HFF-Myc (cell line): Measurements from ENCODE around the gene ALG12.

Experiments used
- DNase-seq: peaks from one replicate; pipeline ENCODE4 v3.0.0-alpha.2; 2011; ENCODE audit warnings: low read depth; ENCODE audit errors: extremely low read depth
- H3K4me3 ChIP-seq: replicated peaks from 2 replicates; pipeline ENCODE4 v1.5.1; 2011; ENCODE audit warnings: low read depth, mild to moderate bottlenecking, control low read depth, low read length
- TF ChIP-seq, protein P1 (sequence below): IDR thresholded peaks from 2 replicates; pipeline ENCODE4 v1.5.1; 2012; ENCODE audit warnings: mild to moderate bottlenecking, low read depth, low read length, control low read depth; ENCODE audit errors: missing control alignments

Gene ALG12

DNA sequence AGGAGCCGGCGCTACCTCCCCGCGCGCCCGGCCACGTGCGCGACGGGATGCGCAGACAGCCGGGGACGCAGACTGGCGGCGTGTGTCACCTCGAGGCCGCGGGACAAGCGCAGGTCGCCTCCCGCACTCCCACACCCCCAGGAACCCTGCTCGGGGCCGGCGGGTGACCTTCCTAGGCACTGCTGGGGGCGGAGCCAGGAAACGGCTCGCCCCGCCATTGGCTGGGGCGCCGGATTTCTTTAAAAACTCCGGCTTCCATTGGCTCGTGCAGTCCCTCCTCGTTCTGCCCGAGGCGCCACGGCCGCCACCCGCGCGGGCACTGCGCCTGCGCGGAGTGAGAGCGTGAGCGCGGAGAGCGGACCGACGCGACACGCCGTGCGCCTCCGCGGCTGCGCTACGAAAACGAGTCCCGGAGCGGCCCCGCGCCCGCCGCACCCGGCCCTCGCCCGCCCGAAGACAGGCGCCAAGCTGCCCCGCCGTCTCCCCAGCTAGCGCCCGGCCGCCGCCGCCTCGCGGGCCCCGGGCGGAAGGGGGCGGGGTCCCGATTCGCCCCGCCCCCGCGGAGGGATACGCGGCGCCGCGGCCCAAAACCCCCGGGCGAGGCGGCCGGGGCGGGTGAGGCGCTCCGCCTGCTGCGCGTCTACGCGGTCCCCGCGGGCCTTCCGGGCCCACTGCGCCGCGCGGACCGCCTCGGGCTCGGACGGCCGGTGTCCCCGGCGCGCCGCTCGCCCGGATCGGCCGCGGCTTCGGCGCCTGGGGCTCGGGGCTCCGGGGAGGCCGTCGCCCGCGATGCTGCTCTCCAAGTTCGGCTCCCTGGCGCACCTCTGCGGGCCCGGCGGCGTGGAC, 42.1 kb upstream of the ALG12 start, which contains the start of gene PIM3:
TSS of gene PIM3 (plus strand) at position 614 of the 846 bp plus-strand sequence. CDS start at position 790, 176 bp downstream.
- TF ChIP-seq, protein P1, sequence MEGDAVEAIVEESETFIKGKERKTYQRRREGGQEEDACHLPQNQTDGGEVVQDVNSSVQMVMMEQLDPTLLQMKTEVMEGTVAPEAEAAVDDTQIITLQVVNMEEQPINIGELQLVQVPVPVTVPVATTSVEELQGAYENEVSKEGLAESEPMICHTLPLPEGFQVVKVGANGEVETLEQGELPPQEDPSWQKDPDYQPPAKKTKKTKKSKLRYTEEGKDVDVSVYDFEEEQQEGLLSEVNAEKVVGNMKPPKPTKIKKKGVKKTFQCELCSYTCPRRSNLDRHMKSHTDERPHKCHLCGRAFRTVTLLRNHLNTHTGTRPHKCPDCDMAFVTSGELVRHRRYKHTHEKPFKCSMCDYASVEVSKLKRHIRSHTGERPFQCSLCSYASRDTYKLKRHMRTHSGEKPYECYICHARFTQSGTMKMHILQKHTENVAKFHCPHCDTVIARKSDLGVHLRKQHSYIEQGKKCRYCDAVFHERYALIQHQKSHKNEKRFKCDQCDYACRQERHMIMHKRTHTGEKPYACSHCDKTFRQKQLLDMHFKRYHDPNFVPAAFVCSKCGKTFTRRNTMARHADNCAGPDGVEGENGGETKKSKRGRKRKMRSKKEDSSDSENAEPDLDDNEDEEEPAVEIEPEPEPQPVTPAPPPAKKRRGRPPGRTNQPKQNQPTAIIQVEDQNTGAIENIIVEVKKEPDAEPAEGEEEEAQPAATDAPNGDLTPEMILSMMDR, result no peak
- peak within 1 kb of the TSS; percentile 82 for H3K4me3 ChIP-seq
- DNase-seq, result peak; percentile 75

DNA sequence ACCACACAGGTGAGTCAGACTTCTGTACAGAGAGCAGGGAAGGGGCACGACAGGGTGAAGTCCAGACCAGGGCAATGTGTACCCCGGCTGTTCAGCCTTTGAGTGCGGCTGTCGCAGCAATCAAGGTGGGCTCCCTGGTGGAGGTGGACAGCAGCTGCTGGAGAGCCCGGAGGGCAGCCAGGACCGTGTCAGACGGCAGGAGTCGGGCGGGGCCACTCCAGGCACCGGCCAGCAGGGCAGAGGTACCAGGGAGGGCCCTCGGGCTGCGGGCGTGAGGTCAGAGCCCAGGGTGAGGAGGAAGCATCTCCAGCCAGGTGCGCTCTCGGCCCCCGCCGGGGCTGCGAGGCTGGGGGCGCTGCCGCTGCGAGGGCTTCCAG, 41.5 kb upstream of the ALG12 start:
- DNase-seq, result no peak
- H3K4me3 ChIP-seq, result peak overlapping the region; percentile 82
- TF ChIP-seq, protein P1, result no peak

DNA sequence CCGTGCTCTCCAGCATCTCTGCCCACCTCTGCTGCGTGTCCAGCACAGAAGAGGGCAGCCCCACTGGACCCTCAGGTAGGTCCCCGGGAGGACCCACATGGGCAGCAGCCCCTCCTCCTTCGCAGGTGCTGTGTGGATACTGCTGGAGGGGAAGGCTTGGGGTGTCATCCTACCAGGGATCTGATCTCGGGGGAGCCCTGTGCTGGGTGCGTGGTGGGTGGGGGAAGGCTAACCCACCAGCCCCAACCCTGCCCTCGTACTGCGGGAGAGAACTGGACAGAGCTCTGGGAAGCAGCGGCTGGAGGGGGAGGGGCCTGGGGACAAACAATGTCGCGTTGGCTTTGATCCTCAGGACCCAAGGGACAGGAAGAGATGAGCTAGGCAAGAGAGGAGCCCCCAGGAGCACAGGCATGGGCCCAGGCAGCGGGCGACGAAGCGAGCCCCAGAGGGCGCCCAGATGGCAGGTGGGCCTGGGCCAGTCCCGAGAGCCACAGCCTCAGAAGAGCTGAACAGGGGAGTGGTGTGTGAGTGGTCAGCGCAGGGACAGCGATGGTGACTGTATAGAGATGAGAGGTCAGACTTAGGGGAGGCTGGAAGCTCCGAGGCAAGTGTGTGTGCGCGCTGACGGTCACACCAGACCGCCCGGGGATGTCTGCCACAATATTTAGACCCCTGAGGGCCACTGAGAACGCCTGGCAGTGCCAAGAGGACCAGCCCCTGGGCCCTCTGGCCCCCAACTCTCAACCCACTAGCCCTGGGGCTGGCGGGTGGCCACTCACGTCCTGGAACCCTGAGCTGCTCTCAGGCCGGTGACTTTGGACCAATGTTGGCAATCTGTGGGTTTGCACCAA, 40.9 kb upstream of the ALG12 start:
- no peak for DNase-seq
- TF ChIP-seq, protein P1, result no peak
- peak overlapping the region; percentile 82 for H3K4me3 ChIP-seq

DNA sequence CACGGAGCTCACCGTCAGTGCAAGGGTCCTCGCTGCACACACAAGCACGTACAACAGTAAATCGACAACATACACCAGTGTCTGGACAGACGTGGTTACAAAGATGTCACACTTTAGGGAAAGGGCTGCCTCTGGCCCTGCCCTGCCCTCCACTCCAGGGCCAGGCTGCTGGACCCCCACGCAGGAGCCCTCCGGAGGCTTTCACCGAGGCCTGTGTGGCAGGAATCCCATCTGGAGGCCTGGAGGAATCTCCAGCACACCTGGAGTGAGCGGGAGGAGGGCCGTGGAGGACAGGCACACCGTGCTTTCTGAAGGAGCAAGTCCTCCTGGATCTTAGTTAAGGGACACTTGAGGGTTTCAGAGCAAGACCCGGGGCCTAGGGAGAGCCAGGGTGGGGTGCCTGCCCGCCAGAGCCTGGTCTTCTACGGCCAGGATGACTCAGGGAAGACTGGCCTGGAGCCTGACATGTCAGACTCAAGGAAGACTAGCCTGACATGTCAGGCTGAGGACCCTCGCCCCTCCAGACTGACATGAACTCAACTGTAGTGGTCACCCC, 40.2 kb upstream of the ALG12 start:
- no peak overlapping the region for H3K4me3 ChIP-seq
- TF ChIP-seq, protein P1, result no peak
- DNase-seq, result no peak

DNA sequence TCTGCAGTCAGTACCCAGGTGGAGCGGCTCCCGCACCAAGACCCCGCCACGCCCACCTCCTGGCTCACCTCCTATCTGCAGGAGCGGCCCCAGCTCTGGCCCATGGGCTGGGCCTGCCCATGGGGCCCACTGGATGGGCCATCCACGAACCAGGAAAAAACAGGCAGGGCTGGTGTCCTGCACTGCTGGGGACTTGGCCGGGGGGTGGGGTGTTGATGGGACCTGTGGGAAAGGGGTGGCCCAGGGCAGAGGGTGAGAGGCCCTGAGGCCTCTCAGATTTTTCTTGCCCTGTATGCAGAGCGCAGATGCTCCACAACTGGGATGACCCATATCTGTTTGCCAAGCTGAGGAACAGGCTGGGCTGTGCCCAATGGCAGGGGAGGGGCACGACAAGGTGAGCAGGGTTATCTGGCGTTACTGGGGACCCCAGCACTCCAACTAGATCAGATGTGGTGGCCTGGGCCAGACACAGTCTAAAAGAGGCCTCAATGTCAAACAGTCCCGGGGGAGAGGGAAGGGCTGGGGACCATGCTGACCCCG, 39.7 kb upstream of the ALG12 start:
- DNase-seq, result no peak
- TF ChIP-seq, protein P1, result no peak
- H3K4me3 ChIP-seq, result no peak overlapping the region
